GM18873 (cell line): ENCODE data around the gene RHOV.
A peak's percentile ranks its signal among the peaks of the same experiment; 100 is the strongest.
"Not testable (repeated sequence)": the region's sequence is repeated elsewhere in the genome, so short reads cannot be mapped to it uniquely, and the experiment has no call there.

Experiments
- ATAC-seq: cut with Tn5 transposase; IDR thresholded peaks from one replicate; pipeline ENCODE4 v1.9.1; 2021; ENCODE audit warnings: mild to moderate bottlenecking, moderate library complexity, moderate number of reproducible peaks; ENCODE audit not compliant: unreplicated experiment, low FRiP score

RHOV gene

DNA sequence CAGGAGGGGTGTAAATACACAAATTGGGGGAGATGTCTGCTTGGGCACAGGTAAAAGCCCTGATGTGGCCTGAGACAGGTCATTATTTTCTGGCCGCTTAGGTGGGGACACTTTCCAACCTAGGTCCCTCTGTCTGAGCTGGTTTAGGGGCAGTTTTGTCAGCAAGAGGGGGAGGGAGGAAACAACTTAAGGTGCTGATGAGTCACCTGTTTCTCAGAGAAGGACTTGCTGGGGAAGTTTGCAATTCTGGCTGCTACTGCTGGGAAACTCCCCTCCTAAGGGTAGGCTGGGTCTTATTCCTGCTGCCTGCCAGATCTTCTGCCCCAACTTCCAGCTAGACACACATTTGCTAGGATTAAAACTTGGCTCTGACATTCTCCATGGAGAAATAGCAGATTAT is 4.8 kb upstream of the RHOV start:
- peak; percentile 72 for ATAC-seq

DNA sequence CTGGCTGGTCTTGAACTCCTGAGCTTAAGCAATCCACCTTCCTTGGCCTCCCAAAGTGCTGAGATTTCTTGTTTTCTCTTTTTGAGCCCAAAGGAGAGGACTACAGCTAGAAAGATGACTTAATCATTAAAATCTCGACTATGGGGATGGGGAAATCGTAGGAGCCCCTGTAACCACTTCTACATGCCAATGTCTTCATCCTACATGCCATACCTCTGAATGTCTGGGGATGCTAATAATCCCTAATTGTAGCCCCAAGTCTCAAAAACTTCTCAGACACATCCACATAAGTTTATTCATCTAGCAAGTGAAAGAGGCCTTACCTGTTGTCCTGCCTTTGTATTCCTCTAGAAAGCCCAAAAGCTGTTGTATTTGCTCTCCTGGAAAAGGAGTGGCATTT is 3.7 kb upstream of the RHOV start:
- ATAC-seq, result no peak

DNA sequence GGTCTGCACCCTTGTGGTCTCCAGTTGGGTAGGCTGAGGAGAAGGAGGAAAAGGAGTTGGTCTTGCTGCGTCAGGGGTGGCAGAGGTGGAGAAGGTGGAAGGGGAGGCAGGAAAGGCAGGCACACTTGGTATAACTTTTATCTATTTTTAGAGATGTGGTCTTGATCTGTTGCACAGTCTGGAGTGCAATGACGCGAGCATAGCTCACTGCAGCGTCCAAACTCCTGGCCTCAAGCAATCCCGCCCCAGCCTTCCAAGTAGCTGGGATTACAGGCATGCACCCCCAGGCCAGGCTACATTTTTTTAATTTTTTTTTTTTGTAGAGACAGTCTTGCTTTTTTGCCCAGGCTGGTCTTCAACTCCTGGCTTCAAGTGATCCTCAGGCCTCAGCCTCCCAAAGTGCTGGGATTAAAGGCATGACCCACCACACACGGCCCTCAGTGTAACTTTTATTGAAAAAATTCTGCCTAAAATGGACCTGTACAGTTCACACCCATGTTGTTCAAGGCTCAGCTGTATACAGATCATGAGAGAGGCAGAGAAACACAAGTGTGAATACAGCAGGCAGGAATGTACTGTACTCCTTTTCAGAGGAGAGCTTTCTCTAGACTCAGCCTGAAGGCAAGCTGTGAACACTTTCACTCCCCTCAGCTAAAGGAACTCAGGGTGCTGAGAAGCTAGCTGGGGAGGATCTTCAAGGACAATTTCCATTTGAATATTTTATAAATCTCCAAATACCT is 2.1 kb upstream of the RHOV start:
- no peak for ATAC-seq

DNA sequence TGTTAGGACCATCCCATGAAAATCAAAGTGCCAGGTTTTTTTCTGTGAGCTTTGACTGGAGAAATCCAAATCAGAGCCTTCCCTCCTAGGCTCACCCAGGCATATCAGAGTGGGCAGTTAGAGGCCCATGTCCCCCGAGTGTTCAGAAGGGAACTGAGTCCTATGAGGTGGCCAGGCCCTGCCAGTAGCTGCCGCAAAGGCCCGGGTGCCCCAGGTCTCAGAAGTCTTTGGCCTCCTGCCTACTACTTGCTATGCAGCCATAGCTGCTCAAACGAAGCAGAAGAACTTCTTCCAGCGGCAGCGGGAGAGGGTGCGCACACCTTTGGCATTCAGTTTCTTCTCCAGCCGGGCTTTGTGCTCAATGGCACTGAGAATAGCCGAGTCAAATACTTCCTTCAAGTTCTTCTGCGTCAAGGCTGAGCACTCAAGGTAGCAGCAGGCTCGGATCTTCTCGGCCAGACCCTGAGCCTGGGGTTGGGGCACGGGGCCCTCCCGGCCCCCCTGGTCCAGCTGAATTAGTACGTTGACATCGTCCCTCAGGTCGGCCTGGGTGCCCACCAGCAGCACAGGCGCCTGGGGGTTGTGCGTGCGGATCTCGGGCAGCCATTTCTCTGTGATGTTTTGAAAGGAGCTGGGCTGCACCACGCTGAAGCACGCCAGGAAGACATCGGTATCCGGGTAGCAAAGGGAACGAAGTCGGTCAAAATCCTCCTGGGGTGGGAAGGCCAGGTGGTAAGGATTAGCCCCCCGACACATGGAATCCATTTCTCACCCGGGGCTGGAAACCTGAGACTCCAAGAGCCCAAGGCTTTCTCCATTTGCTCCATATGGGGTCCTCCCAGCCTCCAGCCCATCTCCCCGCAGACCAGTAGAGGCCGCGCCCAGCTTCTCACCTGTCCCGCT is 992 bp downstream of the RHOV start:
- no peak for ATAC-seq

DNA sequence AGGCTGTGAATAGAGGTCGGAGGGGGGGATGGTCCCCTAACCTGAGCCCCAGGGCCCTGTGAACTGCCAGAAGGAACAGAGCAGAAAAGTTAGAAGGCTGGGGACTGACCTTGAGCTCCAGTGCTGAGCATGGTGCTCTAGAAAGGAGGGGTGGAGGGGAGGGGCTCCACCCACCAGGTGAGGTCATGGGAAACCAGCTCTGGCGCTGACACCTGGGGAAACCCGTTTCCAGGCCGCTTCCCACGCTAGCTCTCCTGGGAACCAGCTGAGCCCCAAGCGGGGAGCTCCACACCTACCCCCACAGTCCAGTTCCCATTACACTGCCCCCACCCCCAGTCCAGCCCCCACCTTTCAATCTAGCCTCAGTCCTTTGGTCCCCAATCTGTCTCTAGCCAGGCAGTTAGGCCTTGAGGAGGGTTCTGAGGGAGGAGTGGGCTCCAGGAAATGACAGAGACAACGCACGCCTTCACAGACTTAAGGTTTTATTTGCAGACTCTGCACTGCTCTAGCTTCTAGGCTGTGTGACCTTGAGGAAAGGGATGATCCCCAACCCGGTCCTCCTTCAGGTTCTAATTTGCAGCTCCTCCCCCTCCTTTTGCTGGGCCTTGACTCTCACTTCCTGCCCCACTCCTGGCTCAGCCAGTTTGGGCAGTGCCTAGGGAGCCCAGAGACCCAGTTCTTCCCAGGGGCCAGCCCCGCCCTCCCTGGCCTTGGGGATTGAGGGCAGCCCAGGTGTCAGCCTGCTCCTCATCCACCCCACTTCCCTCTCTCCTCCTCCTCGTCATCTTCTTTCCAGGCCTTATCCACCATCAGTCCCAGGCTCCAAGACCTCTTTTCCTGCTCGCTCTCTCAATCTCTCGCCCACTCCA is 2.1 kb downstream of the RHOV start:
- ATAC-seq, result no peak

DNA sequence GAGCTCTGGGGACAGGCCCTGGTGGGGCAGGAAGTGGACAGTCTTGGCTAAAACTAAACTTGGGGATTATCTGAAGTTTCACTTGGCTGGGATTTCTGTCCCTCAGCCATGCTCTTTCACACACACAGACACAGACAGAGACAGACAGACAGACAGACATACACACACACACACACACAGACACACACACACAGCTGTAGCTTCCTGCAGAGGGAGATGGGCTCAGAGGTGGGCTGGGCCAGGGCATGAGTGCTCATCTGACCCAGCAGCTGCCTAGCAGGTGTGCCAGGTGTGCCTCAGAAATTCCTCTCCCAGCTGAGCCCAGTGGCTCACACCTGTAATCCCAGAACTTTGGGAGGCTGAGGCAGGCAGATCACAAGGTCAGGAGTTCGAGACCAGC is 3.3 kb downstream of the RHOV start:
- no peak for ATAC-seq

DNA sequence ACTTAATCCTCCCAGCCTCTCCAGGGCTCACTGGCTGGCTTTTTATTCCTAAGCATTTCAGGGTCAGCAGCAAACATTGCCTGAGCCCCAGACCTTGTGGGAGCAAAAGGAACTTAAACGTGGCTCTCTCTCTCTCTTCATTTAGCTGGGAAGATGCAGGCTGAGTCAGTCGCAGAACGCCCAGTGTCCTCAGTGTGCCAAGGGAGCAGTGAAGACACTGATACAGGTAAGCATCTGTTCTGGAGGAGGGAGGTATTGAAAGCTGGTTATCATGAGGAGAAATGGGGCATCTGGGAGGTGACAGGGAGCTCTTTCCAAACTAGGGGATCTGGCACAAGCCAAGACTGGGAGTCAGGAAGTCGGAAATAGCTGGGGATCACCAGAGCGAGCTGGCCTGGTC is 4.3 kb downstream of the RHOV start:
- no peak for ATAC-seq

DNA sequence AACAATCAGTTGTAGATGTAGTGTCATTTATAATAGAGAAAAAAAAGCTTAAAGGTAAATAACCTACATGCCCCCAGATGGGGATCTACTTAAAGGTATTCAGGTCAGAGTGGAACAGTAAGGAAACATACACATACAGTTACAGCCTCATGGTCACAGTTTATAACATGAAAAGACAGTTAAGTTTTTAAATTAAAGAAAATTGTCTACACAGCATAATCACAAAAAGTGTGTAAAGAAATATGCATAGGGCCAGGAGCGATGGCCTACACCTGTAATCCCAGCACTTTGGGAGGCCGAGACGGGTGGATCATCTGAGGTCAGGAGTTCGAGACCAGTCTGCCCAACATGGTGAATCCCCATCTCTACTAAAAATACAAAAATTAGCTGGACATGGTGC is 6.8 kb downstream of the RHOV start:
- ATAC-seq, result no peak

DNA sequence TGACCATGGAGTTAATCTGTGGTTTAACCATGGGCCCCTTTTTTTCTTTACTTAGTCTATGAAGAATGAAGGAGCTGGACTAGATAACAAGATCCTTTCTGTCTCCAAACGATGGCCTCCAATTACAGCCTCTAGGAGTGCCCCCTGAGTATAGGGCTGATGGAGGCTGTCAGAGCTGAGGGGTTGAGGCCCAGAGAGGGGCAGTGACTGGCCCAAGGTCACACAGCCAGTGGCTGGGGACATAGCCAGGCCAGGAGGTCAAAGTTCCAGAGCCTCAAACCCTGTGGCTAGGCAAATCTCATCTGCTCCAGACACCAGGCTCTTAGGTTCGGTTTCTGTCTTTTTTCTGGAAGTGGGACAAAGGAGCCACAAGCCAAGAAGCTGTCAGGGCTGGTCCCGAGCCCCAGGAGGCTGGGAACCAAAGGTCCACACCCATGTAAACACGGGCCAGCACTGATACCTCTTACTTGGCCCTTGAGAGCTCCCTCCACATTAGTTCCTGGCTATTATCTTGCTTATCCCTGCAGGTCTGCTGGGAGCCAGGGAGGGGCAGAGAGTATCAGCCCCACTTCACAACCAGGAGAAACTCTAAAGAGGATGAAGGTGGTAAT is 10.3 kb downstream of the RHOV start:
- ATAC-seq, result no peak

DNA sequence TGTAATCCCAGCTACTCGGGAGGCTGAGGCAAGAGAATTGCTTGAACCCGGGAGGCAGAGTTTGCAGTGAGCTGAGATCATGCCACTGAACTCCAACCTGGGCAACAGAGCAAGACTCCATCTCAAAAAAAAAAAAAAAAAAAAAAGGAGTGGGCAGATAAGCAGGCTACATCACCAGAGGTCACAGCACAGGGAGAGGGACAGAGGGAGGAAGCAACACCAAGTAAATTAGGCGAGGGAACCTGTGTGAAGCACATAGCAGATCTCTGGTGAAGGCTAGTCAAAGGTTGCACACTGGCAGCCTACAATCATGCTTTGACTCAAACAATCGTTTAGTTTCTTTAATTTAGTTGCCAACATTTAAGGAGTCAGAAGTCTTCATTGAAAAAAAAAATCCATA is 12.9 kb downstream of the RHOV start:
- not testable (repeated sequence) for ATAC-seq

DNA sequence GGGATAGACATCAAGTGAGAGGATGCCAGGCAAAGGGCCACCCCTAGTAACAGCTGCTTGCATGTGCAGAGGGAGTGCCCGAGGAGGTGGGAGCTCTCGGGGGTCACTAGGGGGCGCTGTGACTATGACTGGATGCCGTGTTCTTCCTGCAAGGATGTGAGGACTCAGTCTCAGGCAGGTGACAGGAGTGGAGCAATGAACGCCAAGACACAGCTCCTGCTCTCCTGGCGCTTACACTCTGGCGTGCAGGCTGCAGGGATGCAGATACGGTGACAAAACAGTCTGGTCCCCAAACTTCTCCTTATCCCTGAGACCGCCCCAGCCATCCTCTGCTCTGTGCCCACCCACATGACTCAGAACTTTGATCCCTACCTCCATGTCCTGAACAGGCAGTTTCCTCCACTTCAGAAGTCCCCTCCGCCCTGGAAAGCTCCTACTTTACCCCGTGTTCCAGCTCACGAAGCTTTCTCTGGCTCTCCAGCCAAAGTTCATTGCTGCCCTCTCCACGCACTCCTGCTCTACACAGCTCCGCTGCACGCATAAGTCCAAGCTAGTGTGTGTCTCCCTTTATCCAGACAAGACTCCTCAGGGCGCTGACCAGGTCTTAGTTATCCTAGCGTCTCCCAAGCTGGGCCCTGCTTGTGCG is 14.7 kb downstream of the RHOV start:
- no peak for ATAC-seq

DNA sequence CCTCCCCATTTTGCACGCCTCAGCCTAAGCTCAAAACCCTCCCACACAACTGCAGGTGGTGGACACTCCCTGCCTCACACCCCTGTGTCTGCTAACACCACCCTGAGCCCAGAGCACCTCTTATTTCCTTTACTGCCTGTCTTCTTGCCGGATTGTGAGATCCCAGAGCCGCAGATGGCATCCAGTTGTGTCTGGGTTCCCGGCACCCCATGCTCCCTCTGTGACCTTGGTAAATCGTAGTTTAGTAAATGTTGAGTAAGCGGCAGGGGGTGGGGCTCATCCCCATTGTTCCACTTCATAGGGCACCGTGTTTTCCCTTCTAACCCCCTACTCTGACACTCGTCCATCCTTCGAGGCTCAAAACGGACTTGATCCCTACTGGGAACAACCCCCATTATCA is 15.3 kb downstream of the RHOV start:
- no peak for ATAC-seq

DNA sequence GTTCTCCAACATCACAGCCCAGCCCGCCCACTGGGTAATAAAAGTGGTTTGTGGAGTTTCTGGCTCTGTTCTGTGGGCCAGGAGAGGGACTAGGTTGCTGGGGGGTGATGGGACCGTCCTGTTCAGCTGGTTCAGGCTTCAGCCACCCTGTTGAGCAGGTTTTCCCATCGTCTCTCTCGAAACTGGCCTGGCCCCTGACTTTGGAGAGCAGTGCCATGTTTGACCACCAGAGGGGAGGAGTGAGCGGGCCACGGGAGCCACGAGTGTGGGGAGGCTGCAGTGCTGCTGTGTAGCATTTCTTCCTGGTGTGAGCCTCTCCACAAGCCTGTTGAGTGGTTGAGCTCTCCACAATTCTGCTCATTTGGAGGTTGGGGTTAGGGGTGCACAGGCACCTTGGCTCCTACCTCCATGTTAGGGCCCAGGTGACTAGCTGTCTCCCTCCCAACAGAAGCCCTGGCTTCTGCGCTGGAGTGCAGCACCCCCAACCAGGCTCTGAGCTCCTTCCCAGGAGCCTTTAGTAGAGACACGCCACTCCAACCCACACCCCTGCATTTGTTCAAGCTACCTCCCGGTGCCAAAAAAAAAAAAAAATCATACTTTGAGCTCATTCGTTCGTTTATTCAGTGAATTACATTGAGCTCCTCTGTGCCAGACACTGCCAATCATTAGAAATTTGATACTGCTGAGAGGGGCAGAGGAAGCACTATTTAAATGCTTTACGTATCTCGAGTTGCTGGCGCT is 16.3 kb downstream of the RHOV start:
- no peak for ATAC-seq

DNA sequence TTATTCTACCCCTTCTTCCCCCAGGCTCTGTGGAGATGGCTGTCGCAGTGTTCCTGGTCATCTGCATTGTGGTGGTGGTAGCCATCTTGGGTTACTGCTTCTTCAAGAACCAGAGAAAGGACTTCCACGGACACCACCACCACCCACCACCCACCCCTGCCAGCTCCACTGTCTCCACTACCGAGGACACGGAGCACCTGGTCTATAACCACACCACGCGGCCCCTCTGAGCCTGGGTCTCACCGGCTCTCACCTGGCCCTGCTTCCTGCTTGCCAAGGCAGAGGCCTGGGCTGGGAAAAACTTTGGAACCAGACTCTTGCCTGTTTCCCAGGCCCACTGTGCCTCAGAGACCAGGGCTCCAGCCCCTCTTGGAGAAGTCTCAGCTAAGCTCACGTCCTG is 17.3 kb downstream of the RHOV start:
- ATAC-seq, result no peak

DNA sequence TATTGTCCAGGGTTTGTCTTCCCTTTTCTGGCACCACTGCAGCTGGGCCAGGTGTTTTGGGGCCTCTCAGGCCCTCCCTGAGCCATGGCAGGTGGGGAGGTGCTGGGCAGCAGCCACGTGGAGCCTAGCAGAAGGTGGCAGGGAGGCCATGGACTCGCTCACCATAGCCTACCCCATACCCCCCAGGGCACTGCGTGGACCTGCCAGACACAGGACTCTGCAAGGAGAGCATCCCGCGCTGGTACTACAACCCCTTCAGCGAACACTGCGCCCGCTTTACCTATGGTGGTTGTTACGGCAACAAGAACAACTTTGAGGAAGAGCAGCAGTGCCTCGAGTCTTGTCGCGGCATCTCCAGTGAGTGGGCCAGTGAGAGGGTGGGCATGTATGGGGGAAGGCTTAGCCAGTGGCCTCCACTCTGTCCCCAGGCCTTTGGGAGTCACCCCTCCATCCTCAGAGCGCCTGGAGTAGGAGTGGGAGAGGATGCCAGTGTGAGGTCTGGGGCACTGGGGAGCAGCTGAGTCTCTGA is 18.3 kb downstream of the RHOV start:
- ATAC-seq, result no peak

DNA sequence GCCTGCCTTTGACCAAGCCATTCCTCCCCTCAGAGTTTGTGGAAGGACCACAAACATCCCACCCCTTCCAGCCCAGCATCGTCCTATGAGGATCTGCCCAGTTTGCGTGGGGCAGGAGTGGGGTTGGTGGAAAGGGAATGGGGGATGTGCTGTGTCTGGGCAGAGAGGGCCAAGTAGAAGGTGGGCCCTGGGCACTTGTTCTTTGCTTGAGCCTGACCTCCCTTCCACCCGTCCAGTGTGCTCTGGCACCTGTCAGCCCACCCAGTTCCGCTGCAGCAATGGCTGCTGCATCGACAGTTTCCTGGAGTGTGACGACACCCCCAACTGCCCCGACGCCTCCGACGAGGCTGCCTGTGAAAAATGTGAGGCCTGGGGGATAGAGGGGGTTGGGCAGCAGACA is 19.9 kb downstream of the RHOV start:
- ATAC-seq, result no peak

DNA sequence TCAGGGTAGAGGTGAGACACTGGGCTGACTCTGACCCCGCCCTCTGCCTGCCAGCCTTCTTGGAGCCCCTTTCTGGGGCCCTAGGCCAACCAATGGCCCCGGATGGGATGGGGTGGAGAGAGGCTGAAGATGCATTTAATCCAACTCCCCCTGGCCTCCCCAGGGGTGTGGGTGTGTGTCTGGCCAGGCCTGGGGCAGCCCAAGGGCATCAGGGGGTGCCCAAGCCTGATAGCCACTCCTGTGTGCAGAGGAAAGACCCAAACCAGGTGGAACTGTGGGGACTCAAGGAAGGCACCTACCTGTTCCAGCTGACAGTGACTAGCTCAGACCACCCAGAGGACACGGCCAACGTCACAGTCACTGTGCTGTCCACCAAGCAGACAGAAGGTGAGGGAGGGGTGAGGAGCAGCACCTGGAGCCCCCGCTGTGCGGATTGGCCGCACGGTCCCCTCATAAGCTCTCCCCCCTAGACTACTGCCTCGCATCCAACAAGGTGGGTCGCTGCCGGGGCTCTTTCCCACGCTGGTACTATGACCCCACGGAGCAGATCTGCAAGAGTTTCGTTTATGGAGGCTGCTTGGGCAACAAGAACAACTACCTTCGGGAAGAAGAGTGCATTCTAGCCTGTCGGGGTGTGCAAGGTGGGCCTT is 20.7 kb downstream of the RHOV start:
- ATAC-seq, result no peak

DNA sequence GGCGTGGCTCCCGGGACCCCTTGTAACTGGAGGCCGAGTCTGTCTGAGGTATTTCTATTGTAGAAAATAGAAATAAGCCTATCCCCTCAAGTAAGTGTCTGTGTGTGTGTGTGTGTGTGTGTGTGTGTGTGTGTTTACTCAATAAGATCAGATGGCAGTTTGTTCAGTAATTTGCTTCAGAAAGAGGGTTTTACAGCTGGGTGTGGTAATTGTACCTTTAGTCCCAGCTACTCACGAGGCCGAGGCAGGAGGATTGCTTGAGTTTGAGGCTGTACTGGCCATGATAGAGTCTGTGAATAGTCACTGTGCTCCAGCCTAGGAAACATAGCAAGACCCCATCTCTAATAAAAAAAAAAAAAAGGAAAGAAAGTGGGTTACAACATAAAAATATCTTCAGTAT is 21.5 kb downstream of the RHOV start:
- no peak for ATAC-seq
